Measurements from ENCODE around the gene LRRC55.

The LRRC55 gene

DNA sequence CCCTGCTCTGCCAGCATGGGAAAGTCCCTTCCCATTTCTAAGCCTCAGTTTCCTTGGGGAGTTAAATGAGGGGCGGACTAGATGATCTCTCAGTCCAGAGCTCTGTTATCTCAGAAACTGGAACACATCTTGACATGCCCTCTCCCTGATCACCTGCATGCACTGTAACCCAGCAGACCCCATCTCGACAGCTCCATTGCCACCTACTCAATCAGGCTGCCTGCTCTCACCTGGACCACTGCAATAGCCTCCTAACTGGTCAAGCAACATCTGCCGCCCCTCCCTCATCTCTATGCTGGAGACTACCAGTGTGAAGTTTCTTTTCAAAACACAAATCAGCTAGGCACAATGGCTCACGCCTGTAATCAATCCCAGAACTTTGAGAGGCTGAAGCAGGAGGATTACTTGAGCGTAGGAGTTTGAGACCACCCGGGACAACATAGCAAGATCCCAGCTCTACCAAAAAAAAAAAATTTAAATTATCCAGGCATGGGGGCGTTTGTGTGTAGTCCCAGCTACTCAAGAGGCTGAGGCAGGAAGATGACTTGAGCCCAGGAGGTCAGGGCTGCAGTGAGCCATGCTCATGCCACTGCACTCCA lies 22.2 kb downstream of the LRRC55 start:
- DNase-seq (ENCODE audit: low spot score) = no peak

DNA sequence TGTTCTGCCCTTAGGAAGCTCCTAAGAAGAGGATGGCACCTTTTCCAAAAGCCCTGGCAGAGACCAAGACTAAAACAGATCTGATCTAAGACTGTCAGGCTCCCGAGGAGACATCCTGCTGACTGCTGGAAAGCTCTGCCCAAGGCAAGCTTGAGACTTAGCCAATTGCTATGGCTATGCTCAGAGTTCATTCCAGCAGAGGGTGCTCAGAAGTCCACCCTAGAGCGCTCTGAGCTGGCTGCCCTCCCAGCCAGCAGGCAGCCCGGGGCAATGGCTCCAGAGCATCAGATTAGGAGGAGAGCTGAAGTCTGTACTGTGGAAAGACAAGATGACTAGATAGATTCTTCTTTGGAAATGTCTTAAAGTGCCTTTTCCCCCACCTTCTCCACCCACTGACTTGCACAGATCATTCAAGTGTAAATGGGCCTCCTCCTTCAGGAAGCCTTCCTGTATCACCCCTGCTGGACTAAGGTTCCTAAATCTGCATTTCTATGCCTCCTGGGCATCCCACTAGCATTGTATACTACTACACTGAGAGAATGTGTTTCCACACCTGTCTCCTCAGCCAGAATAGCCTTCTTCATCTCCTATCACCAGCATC lies 23.4 kb downstream of the LRRC55 start:
- no peak for DNase-seq (ENCODE audit: low spot score)

DNA sequence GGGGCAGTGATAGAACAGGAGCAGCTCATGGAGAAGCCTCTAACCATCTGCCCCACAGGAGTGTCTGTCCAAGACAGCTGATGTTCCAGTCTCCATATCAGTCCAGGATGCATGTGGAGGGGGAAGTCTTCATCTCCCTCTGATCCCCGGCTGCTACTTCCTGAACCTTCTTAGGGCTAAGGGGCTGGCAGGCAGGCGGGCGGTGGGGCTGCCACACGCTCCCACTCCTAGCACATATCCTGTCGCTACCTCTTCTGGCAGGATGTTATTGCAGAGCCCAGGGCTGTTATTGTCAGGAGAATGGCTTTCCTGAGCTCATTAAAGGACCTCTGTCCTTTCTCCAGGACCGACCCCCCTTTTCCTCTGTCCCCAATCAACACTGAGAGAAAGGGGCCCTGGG lies 25.4 kb downstream of the LRRC55 start:
- DNase-seq (ENCODE audit: low spot score) = no peak

DNA sequence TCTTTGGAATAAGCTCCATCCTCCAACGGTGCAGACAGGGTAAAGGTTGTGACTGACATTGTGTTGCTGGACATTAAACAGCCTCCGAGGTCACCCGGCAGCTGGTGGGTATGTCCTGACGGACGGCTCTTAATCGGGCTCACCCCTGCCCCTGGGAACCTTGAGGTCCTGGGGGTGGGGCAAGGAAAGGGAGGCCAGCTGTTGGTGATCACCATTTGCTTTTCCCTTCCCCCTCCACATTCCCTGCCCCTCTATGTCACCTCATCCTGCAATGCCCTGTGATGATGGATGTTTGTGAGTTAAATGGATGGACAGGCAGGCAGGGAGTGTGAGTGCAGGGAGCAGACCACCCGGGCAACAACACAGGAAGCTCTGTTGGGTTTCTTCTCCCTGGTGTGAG lies 29.0 kb downstream of the LRRC55 start:
- no peak for DNase-seq (ENCODE audit: low spot score)

DNA sequence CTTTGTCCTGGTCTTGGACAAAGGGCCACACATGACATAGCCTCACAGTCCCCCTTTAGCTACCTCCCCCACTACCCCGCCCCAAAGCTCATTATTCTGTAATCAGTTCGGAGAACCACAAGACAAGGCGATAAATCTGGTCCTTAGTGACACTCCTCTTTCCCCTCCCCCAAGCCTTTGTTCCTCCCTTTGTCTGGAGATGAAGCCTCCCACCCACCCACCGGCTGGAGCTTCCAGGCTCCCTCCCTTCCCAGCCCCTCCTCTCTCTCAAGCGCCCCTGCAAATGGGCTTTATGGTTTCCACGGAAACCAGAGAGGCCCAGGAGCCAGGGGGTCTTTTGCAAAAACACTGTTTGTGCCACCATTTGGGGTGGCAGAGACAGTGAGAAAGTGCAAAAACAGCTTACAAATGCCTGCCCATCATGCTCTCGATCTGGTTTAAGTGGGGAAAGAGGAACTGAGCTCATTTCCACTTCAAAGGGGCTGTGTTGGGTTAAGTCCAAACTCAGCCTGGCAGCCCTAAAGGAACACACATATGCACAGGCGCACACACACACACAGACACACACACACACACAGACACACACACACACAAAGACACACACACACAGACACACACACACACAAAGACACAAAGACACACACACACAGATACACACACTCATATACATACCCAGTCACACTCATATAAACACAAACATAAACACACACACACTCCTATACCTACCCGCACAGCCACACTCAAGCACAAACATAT lies 31.8 kb downstream of the LRRC55 start:
- DNase-seq (ENCODE audit: low spot score) = no peak

DNA sequence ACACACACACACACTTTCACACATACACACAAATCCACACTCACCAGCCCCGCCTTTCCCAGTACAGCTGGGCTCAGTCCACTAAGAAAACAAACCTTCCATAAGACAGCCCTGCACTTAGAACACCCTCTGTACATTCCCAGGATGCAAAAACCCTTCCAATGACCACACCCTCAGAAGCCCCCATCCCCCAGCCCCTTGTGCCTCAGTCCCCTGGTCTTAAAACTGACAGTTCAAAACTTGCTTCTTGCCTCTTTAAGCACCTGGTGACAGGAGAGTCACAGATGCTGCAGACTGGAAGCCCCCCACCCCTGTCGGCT lies 32.3 kb downstream of the LRRC55 start:
- DNase-seq (ENCODE audit: low spot score) = no peak

DNA sequence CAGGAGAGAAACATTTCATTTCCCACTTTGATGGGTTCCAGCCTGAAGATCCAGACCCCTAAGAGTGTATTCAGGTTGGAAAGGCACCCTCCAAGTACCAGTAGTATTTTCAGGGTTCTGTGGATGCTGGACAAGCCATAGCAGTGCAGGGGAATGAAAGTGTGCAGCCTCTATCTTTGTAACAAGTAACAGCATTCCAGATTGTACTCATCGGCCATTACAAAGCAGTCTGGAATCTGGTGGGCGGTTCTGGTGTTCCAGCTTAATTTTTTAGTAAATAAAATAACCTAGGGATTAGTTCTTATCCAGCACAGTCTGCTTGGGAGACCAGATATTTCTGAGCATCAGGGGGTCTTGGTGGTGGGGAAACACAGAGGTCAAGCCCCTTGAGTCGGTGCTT lies 32.7 kb downstream of the LRRC55 start:
- no peak for DNase-seq (ENCODE audit: low spot score)

DNA sequence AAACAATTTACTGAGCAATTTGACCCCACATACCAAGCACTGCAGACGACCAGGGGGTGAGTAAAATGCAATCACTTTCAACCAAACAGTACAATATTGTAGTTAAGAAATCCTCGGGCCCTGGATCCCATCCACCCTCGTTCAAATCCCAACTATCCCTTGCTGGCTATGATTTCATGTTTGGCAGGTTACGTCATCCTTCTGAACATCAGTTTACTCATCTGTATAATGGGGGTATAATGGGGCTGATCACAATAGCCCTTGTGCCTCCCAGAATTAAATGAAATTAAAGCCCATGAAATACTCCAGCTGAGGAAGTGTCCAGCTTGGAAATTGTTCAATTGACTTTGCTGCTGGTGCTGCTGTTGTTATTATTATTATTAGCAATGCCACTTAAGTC lies 34.7 kb downstream of the LRRC55 start:
- no peak for DNase-seq (ENCODE audit: low spot score)

DNA sequence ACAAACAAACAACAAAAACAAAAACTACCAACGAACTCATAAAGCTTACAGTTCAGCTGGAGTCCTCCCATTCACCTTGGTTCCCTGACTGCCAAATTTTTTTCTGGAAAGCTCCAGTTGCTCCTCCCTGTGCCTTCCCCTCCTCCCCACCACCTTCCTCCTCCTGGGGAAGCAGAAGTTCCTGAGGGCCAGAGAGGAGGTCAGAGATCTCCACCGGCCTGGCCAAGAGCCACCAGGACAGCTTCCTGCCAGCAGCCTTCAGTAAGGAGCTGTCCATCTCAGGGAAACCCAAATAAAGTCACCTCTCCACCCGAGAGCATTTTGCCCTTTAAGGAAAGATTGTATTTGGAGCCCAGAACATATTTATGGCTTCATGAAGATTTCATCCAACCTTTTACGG lies 35.3 kb downstream of the LRRC55 start:
- DNase-seq (ENCODE audit: low spot score) = no peak

DNA sequence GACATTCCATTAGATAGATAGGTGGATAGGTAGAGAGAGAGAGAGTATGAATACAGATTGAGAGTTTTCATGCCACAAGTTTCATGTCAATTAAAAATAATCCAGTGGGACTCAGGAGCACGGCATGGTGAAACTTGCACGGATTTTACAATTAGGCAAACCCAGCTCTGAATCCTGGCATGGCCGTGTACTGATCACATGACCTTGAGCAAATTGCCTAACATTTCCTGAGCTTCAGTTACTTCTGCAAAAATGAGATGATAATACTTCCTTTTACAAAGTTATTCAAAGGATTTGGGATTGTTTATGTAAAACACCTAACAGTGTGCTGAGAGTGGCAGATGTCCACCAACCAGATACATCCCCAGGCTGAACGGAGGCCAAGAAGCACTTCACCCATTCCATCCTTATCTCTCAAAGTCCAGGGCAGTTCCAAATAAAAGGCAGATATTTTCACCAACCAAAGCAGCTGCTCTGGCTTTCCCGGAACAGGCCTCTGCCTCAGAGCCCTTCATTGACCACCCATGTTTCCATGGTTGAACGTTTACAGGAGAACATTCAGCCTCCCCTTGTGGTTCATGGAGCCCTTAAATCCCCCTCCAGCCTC lies 37.4 kb downstream of the LRRC55 start:
- no peak for DNase-seq (ENCODE audit: low spot score)

DNA sequence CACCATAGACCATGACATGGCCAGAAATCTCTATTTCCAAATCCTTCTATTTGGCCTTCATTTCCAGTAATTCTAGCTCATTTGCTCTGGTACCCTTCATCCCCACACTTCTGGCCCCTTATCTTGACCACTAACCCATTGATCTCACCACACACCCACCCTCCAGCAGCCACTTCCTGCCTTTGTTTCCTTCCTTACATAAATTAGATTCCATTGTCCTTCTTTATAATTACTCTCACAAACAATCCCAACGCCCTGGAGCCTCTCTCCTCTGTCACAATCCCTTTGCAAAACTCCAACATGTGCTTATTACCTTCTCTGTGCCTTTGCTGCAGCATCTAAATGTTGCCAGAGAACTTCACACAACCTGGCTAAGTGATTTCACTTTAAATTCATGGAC lies 40.5 kb downstream of the LRRC55 start:
- no peak for DNase-seq (ENCODE audit: low spot score)

DNA sequence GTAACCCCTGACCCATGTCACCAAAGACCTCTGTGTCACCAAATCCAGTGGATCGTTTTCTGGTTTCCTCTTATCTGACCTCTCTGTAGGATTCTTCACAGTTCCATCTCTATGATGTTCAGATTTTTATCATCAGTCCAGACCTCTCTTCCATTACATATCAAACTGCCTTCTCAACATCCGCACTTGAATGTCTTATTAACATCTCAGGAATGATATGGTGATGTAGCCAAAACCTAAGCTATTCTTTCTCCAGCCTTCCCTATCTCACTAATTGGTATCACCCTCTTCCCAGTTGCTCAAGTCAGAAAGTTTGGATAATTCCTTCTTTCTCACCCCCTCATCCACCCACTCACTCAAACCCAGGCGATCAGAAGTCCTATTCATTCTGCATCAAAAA lies 41.8 kb downstream of the LRRC55 start:
- no peak for DNase-seq (ENCODE audit: low spot score)

DNA sequence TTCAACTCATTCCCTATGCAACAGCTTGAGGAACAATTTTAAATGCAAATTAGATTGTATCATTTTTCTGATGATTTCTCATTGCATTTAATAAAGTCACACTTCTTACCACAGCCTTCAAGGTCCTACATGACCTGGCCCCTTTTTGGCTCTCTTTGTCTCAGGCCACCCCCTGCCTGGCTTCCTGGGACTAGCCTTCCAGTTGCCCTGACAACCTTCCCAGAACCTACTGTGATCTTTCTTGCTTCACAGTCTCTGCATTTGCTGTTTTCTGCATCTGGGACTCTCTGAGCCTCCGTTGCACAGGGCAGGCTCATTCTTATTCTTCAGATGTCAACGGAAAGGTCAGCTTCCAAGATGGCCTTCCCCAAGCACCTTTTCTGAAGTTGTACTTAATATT lies 42.4 kb downstream of the LRRC55 start:
- DNase-seq (ENCODE audit: low spot score) = no peak

DNA sequence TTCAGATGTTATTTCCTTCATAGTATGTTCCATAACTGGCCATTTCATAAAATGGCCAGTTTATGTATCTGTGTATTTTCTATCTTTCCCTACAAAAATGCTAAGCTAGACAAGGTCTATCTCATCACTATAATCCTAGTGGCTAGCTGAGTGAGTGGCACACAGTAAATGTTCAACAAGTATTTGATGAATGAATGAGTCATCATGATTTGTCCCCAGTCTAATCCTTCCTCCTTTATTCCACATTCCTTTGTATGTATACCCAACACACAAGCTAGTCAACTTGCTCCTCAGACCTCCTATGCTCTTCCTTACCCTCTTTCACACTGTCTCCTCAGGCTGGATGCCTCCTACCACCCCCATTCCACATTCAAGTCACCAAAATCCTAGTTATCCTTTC lies 42.8 kb downstream of the LRRC55 start:
- DNase-seq (ENCODE audit: low spot score) = no peak

DNA sequence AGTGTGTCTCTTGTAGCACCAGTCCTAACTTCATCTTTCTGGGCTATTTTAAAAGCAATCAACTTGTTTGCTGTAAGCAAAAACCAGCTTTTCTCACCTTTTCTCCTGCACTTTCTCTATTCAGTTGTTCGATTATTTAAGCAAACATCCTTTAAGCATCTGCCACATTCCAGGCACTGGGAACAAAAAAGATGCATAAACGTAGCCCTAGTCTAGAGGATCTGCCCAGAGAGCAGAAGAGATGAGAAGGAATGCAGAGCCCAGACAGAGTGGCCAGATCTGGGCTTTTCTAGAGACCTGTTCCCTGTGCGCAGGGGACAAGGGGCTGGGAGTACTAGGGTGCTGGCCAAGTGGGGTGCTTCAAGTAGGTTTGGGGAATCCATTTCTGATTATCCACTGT lies 46.8 kb downstream of the LRRC55 start:
- DNase-seq (ENCODE audit: low spot score) = no peak

DNA sequence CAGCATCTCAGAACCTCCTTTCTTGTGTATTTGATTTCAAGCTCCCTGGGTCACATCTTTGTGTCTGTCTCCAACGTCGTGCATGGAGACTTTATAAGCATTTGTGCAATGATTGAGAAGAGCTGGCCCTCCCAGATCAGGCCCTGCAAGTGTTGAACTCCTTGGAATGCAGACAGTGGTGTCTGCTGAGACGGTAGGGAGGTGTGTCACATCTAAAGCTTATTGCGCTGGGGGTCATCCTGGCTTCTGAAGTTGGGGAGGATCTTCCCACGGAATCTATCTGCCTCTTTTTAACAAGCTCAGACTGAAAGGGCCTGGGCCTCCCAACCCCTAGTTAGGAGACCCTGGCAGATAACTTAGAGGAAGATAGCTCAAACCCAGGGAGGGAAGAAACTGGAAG lies 48.6 kb downstream of the LRRC55 start:
- DNase-seq (ENCODE audit: low spot score) = no peak

DNA sequence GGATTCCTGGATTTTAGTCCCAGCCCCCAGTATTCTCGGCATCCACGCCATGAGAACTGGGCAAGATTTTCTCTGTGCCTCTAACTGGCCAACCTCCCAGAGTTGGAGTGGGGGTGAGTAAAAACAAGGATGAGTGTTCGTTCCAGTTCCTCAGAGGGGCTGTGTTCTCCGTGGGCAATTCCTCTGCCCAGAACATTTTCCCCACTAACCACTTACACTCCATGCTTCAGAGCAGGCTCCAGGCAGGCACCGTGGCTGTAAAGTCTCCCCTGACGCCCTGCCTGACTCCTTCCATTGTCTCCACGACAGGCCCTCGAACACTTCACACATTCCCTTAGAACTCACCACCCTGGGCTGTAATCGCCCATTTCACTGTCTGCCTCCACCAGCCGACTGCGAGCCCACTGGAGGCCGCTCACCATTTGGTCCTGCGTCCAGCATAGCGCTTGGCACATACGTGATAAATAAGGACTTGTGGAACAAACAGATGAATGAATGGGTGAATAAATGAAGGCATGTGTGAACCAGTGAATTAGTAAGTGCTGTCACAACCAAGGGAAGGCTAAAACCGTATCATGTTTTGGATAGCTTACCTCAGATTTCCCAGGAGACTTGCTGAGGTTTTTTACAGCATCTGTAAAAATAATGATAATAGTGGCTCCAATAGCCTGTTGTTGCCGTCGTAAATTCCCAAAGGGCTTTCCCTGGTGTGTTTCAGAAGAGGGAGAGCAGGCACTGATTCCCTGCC lies 49.2 kb downstream of the LRRC55 start:
- DNase-seq (ENCODE audit: low spot score) = no peak

DNA sequence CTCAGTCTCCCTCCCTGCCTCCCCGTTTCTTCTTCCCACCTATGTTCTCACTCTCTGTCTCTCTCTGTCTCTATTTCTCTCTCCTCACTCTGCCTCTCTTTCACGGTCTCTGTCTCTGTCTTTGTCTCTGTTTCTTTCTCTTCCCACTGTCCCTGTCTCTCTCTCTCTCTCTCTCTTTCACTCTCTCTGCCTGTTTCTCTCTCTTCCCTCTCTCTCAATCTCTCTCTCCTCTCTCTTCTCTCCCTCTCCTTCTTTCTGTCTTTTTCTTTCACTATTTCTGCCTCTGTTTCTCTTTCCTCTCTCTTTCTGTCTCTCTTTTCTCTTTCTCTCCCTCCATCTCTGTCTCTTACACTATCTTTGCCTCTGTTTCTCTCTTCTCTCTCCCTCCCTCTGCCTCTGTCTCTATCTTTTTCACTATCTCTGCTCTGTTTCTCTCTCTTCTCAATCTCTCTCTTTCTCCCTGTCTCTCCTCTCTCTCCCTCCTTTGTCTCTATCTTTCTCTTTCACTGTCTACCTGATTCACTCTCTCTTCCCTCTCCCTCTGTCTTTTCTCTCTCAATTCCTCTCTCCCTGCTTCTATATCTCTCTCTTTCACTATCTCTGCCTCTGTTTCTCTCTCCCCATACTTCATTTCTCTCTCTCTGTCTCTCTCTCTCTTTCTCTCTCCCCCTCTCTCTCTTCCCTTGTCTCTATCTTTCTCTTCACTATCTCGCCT lies 49.9 kb downstream of the LRRC55 start:
- no peak for DNase-seq (ENCODE audit: low spot score)

DNA sequence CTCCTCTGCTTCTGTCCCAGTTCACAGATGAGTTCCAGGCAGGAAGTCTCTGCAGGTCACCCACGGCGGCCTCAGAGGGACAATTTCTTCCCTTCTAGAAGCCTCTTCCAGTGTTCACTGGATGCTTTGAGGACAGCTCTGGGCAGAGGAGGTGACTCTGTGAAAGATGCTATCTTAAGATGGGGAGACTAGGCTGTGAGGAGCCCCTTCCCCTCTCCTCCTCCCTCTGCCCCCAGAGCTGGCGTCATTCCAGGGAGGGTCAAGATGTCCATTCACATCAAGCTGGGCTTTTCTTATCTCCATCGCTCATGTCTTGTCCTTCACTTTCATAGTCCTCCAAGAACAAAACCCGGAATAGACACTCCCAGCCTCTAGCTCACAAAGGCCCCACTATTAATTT lies 51.9 kb downstream of the LRRC55 start:
- no peak for DNase-seq (ENCODE audit: low spot score)

DNA sequence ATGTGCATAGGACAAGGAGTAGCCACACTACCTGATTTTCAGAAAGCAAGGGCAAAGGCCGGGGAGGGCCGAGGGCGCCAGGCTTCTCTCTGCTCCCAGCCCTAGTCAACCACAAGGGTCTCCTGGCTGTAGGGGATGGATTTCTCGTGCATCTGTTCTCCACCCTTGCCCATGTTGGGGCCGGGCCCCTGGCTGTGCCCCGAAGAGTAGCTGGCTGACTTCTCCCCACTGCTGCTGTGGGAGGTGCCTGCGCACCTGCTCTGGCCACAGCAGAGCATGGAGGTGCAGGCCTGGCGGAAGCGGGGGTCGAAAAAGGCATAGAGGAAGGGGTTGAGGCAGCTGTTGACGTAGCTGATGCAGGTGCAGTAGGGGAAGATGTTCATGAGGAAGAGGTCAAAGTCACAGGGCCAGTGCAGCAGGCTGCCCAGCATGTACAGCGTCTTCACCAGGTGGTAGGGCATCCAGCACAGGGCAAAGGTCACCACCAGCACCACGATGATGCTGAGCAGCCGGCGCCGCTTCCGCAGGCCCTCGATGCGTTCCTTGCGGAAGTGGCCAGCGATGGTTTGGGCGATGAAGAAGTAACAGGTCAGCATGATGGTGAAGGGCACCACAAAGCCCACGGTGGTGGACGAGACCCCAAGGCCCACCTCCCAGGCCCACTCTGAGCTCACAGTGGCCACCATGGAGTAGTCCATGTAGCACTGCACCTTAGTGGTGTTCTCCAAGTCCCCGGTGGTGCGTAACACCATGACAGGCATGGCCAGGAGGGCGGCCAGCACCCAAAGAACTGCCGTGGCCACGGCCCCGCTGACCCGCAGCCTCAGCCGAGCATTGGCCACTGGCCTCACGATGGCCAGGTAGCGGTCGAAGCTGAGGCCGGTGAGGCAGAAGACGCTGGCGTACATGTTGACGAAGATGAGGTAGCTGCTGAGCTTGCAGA lies 54.3 kb downstream of the LRRC55 start:
- DNase-seq (ENCODE audit: low spot score) = no peak

DNA sequence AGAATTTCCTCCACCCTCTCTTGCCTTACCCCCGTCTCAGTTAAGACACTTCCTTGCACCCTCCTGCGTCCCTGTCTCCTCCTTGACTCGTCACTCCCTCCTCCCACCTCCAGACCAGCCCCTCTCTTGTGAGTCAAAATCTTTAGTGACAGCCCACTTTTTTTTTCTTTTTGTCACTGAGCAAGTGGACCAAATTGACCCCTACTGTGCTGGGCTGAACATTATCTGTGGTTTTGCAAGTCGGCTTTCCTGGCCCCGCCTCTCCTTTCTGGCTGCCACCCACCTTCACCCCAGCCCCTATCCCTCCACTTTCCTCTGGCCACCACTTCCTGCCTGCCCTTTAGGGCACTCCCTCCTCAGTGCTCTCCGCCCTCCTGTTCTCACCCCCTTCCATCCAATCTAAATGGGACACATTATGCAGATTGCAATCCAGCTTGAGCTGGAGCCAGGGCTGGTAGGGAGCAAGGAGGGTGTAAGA lies 55.5 kb downstream of the LRRC55 start, which contains the start of gene APLNR:
Gene APLNR, minus strand, starts transcription at position 47 of the 478 bp plus-strand sequence. CDS start 246 bp downstream, outside the sequence.
- no peak for DNase-seq (ENCODE audit: low spot score)
